Hepatic stellate cell (primary cell): ENCODE results near the gene ARHGAP42.

ENCODE experiments used
- DNase-seq: peaks from one replicate; pipeline ENCODE4 v3.0.0; 2011; ENCODE audit warnings: low spot score

ARHGAP42 gene

DNA sequence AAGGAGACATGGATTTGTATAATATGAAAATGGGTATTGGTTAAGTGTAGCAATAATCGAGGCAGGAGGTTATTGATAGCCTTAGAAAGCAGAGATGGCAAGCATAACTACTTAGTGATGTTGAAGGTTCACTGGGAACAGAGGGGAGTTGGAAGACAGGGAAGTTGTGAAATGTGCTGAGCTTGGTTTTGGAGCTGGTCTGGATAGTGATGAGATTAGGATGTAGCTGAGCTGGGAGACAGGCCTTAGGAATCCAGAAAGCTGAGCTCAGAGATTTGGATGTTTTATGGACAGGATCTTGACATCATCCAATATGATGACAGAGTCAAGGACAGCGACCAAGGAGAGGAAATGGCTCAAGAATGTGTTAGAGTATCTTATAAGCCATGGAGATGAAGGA, 113.1 kb downstream of the ARHGAP42 start:
- no peak for DNase-seq

DNA sequence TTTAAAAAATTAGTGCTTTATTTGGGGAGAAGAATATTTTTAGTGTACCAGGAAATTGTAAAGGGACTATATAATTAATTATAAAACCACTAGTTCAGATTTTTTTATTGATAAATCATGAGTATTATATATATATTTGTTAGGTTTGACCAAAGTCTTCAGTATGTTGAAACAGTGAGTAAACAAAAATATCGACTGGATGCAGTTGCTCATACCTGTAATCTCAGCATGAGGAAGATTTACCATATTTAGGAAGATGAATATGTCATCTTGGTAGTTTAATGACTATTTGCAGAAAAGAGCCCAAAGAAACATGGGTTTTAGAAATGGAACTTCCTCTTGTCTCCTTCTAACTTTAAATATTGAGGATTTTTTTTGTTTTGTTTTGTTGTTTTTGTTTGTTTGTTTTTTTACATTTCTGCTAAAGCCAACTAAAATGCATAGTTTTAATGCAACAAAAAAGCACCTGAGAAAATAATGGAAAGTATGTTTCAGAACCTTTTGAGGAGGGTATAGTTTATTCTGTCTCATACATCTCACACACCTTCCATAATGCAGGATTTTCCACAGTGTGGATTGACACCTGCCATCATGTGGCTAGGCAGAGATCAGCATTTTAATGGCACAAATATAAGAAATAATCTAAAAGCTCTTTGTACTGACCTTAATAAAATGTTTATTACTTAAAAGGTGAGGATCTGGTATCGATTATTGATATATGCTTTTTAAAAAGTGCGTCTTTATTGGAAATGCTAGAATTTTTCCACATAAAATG, 114.3 kb downstream of the ARHGAP42 start:
- no peak for DNase-seq

DNA sequence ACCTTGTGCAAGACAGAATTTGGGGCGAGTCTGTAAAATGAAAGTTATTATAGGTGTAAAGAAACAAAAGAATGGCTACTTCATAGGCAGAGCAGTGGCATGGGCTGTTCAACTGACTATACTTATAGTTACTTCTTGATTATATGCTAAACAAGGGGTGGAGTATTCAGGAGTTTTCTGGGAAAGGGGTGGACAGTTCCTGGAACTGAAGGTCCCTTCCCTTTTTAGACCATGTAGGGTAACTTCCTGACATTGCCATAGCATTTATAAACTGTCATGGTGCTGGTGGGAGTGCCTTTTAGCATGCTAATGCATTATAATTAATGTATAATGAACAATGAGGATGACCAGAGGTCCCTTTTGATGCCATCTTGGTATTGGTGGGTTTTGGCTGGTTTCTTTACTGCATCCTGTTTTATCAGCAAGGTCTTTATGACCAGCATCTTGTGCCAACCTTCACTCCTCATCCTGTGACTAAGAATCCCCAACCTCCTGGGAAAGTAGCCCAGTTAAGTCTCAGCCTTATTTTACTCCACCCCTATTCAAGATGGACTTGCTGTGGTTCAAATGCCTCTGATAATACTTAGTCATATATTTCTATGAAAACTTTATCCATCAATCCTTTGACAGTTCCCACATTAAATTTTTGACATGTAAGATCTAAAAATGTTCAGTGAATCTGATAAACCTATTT, 118.6 kb downstream of the ARHGAP42 start:
- DNase-seq = no peak

DNA sequence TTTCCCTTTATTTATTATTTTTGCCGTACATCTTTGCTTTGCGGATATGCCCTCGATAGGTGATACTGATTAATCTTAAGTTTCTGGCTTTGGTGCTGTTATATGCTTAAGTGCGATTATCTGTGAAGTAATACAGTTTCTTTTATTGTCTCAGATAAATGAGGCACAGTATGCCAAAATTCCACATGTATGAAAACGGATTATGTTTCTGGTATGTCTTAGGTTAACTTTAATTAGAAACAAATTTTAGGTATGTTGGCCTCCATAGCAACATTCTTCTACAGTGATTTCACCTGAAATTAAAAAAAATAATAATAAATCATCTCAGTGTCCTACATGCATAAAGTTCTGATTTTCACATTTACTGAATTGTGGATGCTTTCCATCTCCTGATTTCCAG, 119.2 kb downstream of the ARHGAP42 start:
- DNase-seq = no peak

DNA sequence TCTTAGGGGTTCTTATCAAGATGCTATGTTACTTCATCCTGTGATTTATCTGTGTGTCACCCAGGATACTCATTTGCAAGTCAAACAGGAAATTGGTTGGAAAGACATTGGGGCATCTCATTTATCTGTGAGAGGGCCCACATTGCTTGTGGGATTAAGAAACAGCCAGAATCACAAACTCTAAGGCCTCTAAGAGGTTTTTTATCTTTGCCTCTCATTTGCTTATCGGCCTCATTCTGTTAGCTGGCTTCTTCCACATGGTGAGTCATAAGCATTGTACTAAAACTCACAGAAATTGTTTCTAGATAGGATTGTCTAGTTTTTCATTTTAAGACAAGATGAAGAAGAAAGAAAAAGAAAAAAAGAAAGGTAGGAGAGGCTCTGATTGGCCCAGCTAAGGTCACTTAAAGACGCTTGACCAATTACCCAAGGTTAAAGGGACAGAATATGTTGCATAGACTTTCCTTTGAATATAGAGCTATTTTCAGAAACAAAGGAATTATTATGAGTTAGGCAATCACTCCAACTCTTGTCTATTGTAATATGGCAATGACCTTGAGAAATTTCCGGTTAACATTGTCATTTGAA, 121.9 kb downstream of the ARHGAP42 start:
- DNase-seq = peak; percentile 7

DNA sequence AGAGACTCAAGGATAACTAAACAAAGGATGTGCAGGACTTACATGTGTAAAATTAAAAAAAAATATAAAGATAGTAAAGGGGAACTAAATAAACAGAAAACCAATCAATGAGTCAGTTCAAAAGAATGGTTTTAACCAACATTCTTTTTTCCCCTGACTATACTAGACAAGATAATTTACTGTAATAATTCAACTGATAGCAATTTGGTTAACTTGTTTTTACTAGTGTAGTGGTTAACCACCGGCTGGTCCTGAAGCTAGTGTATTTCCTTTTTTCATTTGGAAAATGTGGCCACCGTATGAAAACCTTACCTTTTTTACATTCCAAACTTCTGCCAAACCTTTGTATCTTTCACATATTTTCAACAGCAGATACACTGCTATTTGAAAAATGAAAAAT, 123.1 kb downstream of the ARHGAP42 start:
- DNase-seq = peak; percentile 8

DNA sequence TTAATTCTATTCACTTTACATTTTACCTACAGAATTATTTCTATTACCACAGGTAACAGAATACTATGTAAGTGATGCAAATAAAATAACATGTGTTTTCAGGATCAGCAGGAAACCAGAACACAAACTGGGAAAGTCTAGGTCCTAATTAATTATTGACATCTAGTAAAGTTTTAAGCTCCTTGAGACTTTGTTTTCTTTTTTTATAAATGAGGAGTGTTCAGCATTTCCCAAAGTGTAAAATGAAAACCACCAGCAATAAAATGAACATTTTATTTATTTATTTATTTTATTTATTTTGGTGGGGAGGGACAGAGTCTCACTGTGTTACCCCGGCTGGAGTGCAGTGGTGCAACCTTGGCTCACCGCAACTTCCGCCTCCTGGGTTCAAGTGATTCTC, 123.6 kb downstream of the ARHGAP42 start:
- DNase-seq = no peak

DNA sequence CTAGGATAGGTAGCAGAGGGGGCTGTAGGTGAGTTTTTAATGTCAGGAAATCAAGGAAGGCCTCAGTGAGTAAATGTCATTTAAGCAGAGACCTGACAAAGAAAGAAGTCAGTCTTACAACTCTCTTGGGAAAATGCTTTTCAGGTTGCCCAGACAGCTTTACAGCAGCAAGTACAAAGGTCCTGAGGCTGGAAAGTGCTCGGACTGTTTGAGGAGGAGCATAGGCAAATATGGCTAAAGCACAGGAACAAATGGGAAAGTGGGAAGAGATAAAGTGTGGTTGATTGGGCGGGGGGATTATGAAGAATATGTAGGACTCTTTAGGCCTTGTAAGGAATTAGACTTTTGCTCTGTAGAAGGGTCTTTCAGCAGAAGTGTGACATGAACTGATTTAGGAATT, 125.4 kb downstream of the ARHGAP42 start:
- DNase-seq = no peak

DNA sequence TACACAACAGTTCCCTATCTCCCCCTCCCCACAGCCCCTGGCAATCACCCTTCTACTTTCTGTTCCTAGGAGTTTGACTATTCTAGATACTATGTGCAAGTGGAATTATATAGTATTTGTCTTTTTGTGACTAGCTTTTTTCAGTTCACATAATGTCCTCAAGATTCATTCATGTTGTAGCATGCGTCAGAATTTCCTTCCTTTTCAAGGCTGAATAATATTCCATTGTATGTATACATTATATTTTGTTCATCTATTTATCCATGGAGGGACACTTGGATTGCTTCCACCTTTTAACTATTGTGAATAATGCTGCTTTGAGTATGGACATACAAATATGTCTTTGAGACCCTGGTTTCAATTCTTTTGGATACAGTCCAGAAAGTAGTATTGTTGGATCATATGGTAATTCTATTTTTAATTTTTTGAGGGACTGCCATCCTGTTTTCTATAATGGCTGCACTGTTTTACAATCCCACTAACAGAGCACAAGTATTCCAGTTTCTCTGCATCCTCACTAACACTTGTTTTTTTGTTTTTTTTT, 128.8 kb downstream of the ARHGAP42 start:
- no peak for DNase-seq

DNA sequence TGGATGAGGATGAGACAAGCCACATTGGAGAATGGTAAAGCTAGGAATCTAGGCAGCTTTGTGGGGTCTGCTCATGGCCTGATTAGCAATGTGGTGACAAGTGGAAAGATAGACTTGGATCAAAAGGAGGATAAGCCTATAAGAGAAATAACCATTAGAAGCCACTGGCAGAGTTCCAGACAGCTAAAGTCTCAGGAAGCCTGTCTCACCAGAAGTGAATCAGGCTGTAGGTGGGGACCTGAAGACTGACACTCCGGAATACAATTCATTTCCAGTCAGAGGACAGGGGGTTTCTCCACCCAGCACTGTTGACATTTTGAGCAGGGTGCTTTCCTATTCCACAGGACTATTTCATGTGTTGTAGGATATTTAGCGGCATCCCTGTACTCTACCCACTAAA, 129.7 kb downstream of the ARHGAP42 start:
- DNase-seq = no peak

DNA sequence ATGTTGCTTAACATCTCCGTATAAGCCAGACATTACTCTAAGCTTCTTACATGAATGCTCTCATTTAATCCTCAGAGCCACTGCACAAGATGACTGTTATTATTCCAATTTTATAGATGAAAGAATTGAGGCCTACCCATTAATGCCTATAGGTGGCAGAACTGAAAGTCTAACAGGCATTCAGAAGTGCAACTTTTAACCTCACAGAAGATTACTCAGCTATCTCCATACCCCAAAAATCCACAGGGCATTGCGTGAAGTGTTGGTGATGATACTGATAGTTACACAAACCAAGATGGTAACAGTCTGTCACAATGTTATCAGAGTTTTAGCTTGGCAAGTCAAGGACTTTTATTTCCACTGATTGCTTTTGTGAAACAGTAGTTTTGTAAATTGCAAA, 130.5 kb downstream of the ARHGAP42 start:
- DNase-seq = no peak

DNA sequence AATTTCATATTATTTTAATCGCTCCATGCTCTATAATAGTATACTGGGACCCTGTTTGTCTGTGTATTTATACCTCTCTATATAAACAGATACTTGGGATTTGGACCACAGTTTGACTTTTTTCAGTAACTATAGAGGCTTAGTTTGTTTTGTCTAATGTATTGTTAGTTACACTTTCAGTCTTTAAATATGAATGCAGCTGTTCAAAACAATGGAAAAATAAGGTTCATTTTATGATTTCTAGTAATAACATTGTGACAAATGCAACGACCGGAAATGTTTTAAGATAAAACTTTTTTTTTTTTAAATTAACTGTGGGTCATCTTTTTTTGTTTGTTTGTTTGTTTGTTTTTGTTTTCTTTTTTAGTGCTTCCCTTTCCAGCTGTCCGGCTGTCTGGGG, 133.5 kb downstream of the ARHGAP42 start:
- no peak for DNase-seq

DNA sequence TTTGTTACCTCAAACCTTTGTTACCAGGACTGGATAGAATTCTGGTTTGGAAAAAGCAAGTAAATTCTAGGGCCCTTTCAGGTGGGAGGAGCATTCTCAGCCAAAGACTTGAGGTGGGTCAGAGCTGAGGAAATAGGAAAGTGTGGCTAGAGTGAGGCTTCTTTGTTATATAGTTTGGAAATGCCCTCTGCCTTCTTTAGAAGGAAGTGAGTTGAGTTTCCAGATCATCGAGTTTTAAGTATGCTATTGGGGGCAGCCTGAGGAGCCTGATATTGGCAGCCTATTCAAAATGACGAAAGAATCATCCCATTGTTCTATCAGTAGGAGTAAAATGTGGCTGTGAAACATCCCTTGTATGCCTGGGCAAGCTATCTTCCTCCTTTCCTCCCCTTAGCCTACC, 134.1 kb downstream of the ARHGAP42 start:
- DNase-seq = no peak

DNA sequence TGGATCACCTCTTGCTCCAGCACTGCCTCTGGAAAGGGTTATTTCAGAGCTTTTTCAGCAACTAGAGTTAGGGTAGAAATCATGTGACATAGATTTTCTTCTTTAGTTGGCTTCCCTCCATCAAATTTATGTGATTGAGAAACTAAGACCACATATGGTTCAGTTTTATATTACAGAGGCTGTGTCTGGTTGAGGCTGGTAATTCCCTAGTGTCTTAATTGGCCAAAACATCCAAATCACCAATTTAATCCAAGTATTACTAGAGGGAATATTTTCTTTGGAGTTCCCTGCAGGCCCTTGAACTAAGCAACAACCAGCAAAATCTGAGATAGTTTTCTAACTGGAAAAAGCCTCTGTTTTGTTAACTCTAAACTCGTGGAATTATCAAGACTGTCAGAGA, 136.3 kb downstream of the ARHGAP42 start:
- DNase-seq = no peak

DNA sequence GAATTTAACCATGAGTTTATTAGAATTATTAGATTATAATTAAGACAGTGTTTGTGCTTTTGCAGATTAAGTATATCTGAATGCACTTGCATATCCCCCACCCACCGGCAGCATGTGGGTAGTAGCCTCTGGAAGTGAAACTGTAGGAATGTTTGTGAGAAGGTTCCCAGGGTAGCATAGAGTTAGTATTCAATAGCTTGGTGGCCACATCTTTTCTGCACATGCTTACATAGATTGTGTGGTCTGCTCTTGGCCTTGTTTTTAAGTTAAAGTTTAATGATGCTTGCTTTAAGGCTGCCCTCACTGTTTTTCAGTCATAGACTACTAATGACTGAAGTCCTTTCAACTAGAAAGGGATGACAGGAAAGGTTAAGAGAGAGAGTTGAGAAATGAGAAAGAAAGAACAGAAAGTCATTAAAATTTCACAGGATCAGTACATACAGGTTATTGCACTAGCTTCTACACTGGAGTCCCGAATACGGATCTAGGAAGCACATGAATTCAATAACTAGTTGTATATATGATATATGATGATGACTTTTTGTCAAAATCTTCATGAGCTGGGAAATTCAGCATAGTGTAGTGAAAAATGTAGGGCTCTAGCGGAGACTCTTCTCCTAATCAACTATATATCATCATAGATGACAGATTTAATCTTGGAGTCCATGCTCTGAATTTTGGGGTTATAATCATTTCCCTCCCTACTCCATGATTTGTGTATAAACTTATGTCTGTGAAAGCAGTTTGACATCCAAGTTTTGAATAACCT, 137.1 kb downstream of the ARHGAP42 start:
- no peak for DNase-seq

DNA sequence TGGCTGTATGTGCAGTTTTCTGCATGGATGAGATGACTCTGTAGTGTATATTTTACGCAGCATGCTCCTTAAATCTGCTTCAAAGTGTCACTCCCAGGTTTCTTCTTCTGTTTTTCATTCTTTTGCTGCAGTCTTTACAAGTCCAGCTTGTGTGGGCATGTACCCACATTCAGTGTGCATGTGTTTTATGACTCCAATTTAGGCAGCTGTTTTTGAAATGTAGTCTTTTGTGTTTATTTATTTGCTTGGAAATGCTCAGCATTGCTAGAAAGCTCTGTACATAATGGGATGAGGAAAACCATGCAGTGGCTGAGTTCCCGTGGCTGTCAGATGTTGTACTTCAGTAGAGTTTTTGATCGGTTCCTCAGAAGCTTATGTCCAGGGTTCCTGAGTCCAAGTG, 138.5 kb downstream of the ARHGAP42 start:
- DNase-seq = no peak

DNA sequence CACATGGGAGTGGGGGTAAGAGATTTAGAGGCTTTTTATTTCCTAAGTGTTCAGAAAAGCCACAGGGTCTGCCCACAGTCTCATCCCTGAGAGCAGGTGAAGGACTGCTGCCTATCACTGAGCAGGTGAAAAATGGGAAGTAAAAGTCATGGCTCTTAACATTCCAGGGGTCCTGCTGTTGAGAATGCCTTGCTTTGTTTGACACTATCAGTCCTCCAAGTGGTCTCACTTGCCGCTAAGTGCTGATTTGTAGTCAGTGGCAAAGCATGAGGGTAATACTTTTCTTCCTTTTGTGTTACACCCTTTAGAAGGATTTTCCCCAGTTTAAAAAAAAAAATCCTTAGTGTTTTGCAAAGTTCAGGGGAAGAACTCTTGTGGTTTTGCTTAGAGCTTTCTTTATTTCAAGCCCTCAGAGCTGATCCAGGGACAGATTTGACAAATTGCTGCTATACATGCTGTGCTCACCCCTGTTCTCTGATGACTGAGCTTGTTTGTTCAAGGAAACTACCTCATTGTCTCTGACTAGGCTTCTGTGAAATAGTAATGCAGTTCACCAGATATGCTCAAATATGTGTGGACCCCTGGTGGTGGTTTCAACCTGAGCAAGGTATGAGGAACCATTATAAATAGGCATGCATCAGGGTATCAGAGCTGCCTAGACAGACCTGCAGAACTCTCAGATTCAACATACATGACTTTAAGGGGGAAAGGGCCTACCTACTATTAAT, 141.0 kb downstream of the ARHGAP42 start:
- no peak for DNase-seq

DNA sequence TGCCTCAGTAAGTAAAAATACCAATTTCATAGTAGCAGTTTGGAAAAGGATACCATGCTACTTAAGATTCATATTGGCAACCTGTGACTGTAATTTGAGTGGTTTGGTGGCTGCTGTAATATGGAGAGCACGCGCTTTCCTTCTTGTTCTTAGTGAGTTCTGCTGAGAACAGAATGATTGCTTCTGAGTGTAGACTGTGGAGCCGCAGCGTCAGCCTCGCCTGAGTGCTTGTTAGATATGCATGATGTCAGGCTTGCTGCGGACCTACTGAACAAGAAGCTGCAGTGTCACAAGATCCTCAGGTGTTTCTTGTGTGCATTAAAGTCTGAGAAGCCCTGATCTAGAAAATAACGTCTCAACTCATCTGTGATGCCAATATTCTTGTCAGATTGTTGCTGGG, 143.2 kb downstream of the ARHGAP42 start:
- DNase-seq = no peak

DNA sequence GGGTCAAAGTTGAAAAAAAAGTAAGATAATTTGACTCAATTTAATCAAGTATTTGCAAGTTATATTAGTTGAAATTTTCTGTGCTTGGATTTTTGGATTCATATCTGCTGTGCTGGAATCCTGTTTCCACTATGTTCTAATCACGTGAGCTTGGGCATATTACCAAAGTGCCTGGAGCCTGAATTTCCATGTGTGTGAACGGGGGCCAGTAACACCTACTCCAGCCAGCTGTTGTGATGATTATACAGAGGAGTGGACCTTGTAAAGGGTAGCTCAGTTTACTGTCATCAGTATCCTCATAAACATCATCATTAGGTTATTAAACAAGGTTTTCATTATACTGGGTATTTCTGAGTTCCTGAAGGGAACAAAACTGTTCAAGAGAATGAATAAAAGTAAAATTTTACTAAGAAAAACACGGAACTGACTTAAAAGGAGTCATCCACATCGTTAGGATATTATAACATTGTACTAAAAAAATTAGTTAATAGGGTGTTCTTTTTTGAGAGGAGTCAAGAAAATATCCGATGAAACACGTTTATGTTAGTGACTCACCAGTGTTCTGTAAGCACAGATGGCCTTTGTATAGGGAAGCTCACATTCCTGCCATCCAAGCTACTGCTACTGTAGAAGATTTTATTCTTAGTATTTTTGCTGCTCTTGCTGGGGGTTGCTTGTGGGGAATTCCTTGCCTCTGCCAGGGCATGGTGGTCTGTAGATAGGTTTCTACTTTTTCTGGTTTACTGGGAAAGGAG, 144.1 kb downstream of the ARHGAP42 start:
- peak; percentile 18 for DNase-seq

DNA sequence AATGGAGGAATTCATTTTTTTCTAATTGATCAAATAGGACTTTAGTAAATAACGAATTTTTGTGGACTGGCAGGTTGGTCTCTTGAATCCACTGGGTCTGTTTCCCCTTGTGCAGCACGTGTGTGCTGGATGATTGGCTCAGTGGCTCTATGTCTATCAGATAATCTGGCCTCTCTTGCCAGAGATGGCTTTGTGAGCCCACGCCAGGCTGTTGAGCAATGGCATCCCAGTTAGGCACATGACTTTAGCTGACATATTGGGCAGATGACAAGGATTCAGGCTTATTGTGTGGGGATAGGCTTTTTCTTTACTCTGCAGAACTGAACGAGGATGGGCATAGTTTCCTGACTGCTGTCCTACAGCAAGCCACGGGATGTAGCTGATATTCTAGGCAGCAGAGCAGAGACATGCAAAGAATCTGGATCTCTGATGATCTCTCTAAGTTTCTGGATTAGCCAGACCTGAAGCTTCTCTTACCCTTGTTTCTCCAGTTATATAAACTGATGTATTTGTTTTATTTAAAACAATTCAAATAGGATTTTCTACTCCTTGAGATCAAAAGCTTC, 144.9 kb downstream of the ARHGAP42 start:
- DNase-seq = no peak

DNA sequence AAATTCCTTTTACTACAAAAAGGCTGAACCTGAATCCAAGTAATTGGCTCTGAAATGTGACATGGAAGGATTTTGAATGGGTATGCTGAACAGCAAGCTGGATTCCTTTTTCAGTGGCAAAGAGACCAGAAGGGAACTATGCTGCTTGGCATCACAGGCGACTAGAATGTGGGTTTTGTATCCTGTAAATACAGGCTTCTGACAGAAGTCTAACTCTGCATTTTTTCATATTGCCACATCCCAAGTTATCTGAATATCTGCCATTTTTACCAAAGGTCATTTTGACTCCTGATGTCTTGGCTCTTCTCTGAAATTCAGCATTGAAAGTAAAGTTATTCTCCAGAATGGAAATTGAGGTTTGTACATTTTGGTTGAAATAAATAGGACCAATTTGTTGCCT, 145.7 kb downstream of the ARHGAP42 start:
- DNase-seq = no peak
